Epithelial cell of proximal tubule (primary cell): ENCODE measurements around the gene FAM107B. TPM values are rescaled to one million over a fixed set of nuclear protein-coding genes. Genes with fewer than 3 reads are reported as not detected.

Experiments
- DNase-seq: peaks from one replicate; pipeline ENCODE4 v3.0.0-alpha.2; 2011; ENCODE audit warnings: low read depth
- H3K4me3 ChIP-seq: 2 replicates; pipeline ENCODE4 v1.5.1; 2011; ENCODE audit warnings: low read depth, mild to moderate bottlenecking, low read length
- CTCF ChIP-seq: conservative IDR thresholded peaks from 2 replicates; pipeline ENCODE4 v1.5.1; 2012; ENCODE audit warnings: low read depth, mild to moderate bottlenecking, low read length
- total RNA-seq: library from RNA; depleted of rRNA; stranded (reverse); fragments of >200 nt; gene quantifications from 2 replicates; pipeline ENCODE4 v1.2.3, GENCODE V29; 2015

FAM107B gene
- total RNA-seq, 1 donor from 2014 or later: 46.0 TPM

- H3K4me3 ChIP-seq: no peak overlapping the region
- DNase-seq: no peak
- no peak for TF ChIP-seq CTCF
These were observed 275.1 kb downstream of the FAM107B start for GRCh38 chr10:14499601-14499904.

DNA sequence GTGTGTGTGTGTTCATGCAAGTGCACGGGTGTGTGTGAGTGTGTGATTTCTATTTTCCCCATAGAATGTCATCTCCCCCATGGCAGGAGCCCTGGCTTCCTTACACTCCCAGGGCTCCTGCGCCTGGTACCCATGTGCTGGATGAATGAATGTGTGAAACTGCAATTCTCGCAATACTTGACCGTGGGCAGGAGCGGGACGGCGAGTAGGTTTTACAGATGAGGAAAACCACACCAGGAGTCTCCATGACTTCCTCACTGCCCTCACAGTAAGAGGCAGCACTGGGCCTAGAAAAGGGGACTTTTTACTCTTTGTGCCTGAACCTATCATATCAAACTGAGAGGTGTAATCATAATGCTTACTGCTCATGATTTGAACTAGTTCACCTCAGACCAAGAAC lies 276.4 kb downstream of the FAM107B start:
- no peak for TF ChIP-seq CTCF
- no peak for DNase-seq
- H3K4me3 ChIP-seq: no peak overlapping the region

- no peak overlapping the region for H3K4me3 ChIP-seq
- DNase-seq: no peak
- TF ChIP-seq CTCF: no peak
These were observed 282.9 kb downstream of the FAM107B start for GRCh38 chr10:14491811-14492210.

- TF ChIP-seq CTCF: no peak
- DNase-seq: no peak
- no peak overlapping the region for H3K4me3 ChIP-seq
These were observed 285.0 kb downstream of the FAM107B start for GRCh38 chr10:14489522-14490177.

DNA sequence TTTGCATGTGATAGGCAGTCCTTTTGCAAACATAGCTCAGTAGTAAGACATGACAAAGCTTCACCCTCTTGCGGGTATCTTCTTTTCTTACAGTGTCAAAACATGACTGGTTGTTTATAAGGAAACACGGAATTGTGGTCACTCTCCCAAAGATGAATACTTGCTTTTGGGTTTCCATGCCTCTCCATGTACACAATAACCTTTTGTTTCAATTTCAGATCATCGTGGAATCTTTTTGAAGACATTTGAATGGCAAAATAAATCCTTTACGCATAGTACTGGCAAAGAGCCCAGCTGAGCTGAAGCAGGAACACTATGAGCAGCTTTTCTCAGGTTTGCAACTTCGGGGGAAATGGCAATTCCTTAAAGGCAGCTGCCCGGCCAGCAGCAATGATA lies 287.2 kb downstream of the FAM107B start:
- TF ChIP-seq CTCF: no peak
- DNase-seq: no peak
- no peak overlapping the region for H3K4me3 ChIP-seq

DNA sequence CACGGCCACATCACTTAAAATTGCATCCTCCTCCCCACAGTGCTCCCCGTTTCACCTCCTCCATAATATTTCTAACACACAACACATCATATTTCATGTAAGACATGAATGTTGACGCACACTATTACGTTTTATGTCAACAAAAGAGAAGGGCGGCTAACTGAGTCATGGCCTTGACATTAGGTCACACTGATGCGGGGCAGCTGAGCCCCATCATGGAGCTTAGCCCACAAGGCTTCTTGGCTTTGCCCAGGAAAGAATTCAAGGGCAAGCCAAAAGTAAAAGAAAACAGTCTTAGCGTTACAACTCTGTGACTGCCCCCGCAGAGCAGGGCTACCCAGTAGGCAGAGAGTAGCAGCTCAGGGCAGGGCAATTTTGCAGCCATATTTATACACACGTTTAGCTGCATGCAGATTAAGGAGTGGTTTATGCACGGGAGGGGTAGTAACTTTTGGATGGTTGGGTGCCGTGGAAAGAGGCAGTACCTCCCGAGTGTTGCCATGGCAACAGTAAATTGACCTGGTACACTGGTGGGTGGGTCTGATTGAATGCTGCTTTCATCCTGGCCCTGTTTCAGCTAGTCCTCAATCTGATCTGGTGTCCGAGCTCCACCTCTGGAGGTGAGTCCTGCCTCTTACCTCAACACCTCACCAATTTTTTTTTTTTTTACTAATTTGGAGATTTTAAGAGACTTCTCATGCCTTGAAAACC lies 287.8 kb downstream of the FAM107B start:
- TF ChIP-seq CTCF: no peak
- H3K4me3 ChIP-seq: no peak overlapping the region
- no peak for DNase-seq

GRCh38 chr10:14485986-14486385 lies 288.7 kb downstream of the FAM107B start:
- TF ChIP-seq CTCF: no peak
- no peak for DNase-seq
- no peak overlapping the region for H3K4me3 ChIP-seq
